ENCODE results near the gene SLC6A17.

Gene SLC6A17

GRCh38 chr1:110135246-110135645, 15.0 kb upstream of the SLC6A17 start:
- DNase-seq (ENCODE audit: low read depth in 2 of 2), result no peak

- no peak for DNase-seq (ENCODE audit: low read depth in 2 of 2)
Observed at GRCh38 chr1:110135666-110136065, 14.6 kb upstream of the SLC6A17 start.

- no peak for DNase-seq (ENCODE audit: low read depth in 2 of 2)
Observed at GRCh38 chr1:110136911-110137310, 13.4 kb upstream of the SLC6A17 start.

- no peak for DNase-seq (ENCODE audit: low read depth in 2 of 2)
Observed at GRCh38 chr1:110138956-110139355, 11.3 kb upstream of the SLC6A17 start.

GRCh38 chr1:110144366-110144765, 5.9 kb upstream of the SLC6A17 start:
- no peak for DNase-seq (ENCODE audit: low read depth in 2 of 2)

- DNase-seq (ENCODE audit: low read depth in 2 of 2), result no peak
Observed at GRCh38 chr1:110148961-110149360, 1.3 kb upstream of the SLC6A17 start.

GRCh38 chr1:110151175-110151669, 928 bp downstream of the SLC6A17 start:
- DNase-seq (ENCODE audit: low read depth in 2 of 2), result no peak

- DNase-seq (ENCODE audit: low read depth in 2 of 2), result no peak
Observed at GRCh38 chr1:110152133-110152785, 2.0 kb downstream of the SLC6A17 start.

- no peak for DNase-seq (ENCODE audit: low read depth in 2 of 2)
Observed at GRCh38 chr1:110153407-110153950, 3.2 kb downstream of the SLC6A17 start.

GRCh38 chr1:110155878-110156522, 5.7 kb downstream of the SLC6A17 start:
- peak; percentile 13 for DNase-seq (ENCODE audit: low read depth in 2 of 2)

GRCh38 chr1:110158261-110158660, 8.0 kb downstream of the SLC6A17 start:
- DNase-seq (ENCODE audit: low read depth in 2 of 2), result no peak

GRCh38 chr1:110159168-110159567, 8.9 kb downstream of the SLC6A17 start:
- no peak for DNase-seq (ENCODE audit: low read depth in 2 of 2)

- no peak for DNase-seq (ENCODE audit: low read depth in 2 of 2)
Observed at GRCh38 chr1:110160538-110161100, 10.3 kb downstream of the SLC6A17 start.

- DNase-seq (ENCODE audit: low read depth in 2 of 2), result no peak
Observed at GRCh38 chr1:110161165-110161564, 10.9 kb downstream of the SLC6A17 start.

- no peak for DNase-seq (ENCODE audit: low read depth in 2 of 2)
Observed at GRCh38 chr1:110161849-110162248, 11.6 kb downstream of the SLC6A17 start.

- DNase-seq (ENCODE audit: low read depth in 2 of 2), result no peak
Observed at GRCh38 chr1:110163591-110163990, 13.3 kb downstream of the SLC6A17 start.

GRCh38 chr1:110164725-110165350, 14.5 kb downstream of the SLC6A17 start:
- DNase-seq (ENCODE audit: low read depth in 2 of 2), result no peak

- DNase-seq (ENCODE audit: low read depth in 2 of 2), result no peak
Observed at GRCh38 chr1:110165761-110166231, 15.5 kb downstream of the SLC6A17 start.

GRCh38 chr1:110166861-110167260, 16.6 kb downstream of the SLC6A17 start:
- no peak for DNase-seq (ENCODE audit: low read depth in 2 of 2)

GRCh38 chr1:110170766-110171733, 20.8 kb downstream of the SLC6A17 start:
- DNase-seq (ENCODE audit: low read depth in 2 of 2), result no peak

GRCh38 chr1:110172001-110172400, 21.7 kb downstream of the SLC6A17 start:
- DNase-seq (ENCODE audit: low read depth in 2 of 2), result no peak
